ENCODE measurements around the gene FOSL2.
A peak's percentile ranks its signal among the peaks of the same experiment; 100 is the strongest.

FOSL2 gene

DNA sequence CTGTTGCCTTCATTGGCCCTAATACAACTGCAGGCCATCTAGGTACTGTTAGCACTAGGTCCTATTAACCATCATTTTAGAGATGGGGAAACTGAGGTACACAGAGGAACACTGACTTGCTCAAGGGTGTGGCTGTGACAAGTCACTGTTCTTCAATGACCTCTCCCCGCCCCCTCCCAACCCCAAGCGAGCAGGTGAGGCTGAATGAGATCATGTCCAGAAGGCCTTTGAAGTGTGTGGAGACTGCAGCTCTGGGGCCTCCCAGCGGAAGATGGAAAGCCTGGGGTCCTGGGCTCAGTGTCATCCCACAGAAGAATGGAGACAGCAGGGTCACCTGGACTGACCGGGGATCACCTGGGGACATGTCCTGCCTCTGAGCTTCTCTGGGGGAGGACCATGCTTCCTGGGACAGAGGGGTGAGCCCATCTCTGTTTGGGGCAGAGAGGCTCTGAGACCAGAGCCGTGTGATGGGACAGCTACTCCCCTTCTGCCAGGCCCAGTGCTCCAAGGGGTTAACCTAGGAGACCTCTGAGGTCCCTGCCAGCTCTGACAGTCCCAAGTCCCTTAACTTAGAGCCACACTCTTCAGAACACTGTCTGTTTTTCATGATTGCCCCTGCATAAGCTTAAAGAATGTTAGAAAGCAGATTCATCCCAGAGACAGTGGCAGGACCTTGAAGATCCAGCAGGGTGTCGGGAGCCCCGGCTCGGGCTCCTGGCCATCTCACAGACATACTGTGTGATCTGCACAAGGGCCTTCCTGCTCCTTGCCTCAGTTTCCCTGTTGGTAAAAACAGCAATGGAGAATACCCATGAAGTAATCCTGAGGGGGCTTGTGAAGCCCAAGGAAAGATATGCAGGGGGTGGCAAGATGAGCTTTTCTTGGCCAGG, 16.7 kb upstream of the FOSL2 start:
- DNase-seq = no peak

- DNase-seq = no peak
These were observed 15.4 kb upstream of the FOSL2 start for GRCh38 chr2:28377195-28377816.

DNA sequence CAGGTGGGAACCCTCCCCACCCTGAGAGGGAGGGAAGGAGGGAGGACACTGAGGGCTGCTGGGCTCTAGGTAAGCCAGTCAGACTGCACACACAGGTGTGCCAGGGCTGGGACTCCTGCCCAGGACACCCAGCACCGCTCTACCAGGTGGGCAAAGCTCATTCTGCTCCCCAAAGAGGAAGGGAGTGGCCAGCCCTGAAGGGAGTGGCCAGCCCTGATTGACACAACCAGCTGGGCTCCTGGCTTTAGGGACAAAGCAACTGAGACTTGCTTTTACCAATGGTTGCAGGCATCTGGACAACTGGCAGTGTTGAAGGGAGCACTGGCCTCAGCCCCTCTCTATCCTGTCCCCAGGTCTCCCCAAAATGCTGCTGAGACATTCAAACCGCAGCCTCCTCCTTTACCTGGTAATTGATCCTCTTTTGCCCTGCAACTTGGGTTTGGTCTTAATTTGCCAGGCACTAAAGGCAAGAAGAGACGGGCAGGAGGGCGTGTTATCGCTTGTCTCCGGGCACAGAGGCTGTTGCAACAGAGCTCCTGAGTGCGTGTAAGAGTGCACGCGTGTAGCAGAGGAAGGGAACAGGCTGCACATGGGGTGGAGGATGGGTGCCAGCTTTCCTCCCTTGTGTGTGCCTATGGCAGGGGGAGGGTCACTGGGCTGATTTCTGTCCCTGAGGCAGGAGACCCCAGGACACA, 14.5 kb upstream of the FOSL2 start:
- DNase-seq = no peak

- no peak for DNase-seq
These were observed 13.7 kb upstream of the FOSL2 start for GRCh38 chr2:28378679-28379584.

DNA sequence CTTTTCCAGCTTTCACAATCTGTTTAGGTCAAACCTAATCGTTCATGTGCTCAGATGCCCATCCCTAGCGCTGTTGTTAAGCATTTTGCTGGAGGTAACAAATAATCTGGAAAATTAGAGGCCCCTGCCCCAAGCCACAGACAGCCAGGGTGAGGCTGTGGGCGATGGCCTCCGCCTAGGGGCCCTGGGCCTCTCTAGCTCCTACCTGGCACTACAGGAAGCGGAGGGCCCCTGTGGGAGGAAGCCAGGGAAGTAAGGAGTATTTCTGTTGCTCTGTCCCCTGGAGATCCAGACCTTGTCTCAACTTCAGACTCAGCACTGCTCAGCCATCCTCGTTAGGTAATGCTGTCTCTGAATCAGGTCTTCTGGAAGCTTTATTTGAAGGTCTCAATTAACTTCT, 12.4 kb upstream of the FOSL2 start:
- no peak for DNase-seq

GRCh38 chr2:28381225-28382180, 11.2 kb upstream of the FOSL2 start:
- no peak for DNase-seq

GRCh38 chr2:28382755-28383154, 9.9 kb upstream of the FOSL2 start:
- no peak for DNase-seq

DNA sequence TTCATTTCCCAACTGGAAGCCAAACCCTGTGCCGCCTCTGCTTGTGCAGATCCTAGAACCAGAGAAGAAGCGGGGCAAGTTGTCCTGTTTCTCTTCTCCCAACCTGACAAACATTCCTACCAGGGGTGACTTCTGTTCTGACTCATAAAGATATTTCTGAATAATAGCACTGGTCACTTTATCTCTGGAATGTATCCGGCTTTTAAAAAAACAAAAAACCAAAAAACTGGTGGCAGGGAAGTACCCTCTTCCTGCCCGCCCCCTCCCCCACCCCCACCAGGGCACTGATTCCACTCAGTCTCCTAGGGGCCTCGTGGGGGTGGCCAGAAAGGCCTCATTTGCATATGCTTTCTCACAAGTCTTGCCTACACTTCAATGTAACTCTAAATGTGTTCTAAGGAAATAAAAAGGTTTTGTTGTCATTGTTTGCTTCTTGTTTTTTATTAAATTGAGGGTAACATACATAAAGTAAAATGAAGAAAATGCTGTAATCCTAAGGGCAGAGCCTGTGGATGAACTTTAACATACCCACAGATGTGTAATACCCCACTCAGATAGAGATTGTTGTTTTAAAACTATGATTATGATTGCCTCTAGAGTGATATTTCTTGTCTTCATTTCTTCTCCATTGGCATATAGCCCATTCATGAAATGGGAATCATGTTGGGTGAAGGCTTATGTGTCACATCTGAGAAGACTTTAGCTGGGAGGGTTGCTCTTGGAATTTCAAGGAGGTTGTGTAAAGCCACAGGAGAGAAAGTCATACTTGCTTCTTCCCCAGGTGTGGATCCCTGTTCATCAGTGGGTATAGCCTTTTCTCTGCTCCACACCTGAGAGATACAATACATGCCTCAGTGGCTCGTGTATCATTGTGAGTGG, 5.3 kb upstream of the FOSL2 start:
- DNase-seq = no peak

DNA sequence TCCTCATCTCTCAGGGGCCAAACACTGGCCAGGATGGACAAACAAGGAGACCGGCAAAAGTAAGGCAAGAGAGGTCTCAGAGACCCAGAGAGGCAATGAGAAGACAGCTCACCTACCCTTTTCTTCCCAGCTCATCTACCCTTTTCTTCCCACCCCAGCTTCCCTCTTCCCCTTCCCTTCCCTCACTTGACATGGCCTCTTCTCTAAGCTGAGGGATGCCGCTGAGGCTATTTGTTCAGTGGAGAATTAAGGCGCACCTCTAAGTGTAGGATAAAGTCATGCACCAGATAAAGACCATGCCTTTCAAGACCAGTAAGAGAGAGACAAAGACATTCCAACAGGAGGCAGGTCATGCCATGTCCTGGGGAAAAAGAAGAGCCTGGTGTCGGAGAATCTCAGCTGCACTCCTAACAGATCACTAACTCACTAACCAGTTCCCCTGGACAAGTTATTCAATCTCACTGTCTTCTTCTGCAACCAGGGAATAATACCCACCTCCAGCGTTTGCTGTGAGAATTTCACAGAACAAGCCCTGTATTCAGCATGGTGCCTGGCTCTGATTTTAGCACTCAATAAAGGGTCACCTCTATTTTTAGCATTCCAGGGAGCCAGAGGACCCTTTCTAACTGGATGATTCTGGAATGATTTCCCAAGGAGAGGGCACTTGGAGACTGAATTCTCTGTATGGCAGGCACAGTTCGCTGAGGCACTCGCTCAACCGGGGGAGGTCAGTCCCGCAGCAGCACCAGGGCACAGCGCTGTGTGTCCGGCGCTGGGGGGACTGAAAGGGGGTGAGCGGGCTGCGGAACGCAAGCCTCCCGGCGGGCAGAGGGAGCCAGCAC, 3.0 kb upstream of the FOSL2 start:
- no peak for DNase-seq

GRCh38 chr2:28390241-28390745, 2.4 kb upstream of the FOSL2 start:
- peak; percentile 78 for DNase-seq

- DNase-seq = peak; percentile 71
These were observed 1.7 kb upstream of the FOSL2 start for GRCh38 chr2:28390746-28391563.

- peak; percentile 39 for DNase-seq
These were observed 928 bp upstream of the FOSL2 start for GRCh38 chr2:28391564-28392296.

DNA sequence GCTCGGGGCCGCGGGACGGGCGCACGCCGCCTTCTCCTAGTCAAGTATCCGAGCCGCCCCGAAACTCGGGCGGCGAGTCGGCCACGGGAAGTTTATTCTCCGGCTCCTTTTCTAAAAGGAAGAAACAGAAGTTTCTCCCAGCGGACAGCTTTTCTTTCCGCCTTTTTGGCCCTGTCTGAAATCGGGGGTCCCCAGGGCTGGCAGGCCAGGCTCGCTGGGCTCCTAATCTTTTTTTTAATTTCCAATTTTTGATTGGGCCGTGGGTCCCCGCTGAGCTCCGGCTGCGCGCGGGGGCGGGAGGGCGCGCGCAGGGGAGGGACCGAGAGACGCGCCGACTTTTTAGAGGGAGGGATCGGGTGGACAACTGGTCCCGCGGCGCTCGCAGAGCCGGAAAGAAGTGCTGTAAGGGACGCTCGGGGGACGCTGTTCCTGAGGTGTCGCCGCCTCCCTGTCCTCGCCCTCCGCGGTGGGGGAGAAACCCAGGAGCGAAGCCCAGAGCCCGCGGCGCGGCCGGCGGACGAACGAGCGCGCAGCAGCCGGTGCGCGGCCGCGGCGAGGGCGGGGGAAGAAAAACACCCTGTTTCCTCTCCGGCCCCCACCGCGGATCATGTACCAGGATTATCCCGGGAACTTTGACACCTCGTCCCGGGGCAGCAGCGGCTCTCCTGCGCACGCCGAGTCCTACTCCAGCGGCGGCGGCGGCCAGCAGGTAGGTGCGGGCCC, 617 bp downstream of the FOSL2 start:
- DNase-seq = no peak

DNA sequence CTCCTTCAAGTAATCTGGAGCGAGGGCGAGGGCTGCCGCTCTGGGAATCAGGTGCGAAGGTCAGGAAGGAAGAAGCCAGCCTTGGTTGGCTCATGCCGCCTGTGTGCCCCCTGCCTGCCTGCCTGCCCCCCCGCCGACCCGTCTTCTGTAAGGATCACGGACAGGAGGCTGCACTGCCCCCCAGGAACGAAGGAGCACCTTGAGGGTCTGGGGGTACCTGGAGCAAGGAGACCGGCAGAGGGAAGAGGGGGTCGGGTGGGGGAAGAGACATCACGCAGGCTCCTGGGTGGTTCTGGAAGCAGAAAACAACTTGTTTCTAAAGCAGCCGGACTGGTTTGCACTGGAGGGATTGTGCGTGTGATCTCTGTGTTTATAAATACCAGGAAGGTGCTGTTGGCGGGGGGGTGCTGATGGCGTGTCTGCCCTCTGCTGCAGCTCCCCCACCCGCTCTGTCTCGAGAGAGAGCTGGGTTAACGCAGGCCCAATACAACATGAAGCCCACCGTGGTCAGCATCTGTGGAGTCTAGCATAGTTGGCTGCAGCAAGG, 1.7 kb downstream of the FOSL2 start:
- DNase-seq = no peak

DNA sequence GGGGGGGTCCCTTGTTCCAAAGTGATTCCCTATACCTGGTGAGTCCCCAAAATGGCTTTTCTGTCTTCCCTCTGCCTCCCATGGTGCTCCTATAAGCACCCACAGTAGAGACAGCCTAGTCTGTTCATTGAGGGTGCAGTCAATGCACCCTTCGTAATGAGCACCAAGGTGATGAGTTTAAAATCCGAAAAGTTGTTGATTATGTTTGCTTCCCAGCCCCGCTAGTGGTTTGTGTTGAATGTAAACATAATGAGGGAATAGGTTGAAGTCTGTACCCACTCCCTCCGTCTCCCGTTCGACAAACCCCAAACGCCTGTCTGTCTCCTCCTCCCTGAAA, 2.3 kb downstream of the FOSL2 start:
- DNase-seq = no peak

GRCh38 chr2:28395334-28396061, 2.8 kb downstream of the FOSL2 start:
- no peak for DNase-seq
